Measurements from ENCODE around the gene WDR19. TPM values are rescaled to one million over a fixed set of nuclear protein-coding genes. Genes with fewer than 3 reads are reported as not detected.

WDR19 gene
- total and polyA plus RNA-seq, 4 donors, result 44.5 to 61.2 (median 58.0) TPM

DNA sequence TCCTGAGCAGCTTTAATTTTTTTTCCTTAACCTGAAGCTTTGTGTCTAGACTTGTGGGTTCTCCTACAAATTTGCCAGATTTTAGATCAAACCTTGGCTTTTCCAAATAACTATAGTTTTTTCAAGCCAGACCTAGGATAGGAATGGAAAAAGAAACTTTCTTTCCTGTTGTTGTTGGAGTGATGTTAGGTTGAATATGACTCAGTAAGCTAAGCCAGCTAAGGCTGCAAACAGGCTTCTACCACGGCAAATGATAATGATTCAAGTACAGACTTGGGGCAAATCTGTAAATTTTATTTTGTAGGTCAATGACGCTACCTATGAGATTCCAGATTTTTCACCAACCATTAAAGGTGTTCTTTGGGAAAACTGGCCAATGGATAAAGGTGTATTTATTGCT lies 45.6 kb downstream of the WDR19 start:
- Histone ChIP-seq H3K4me1 (ENCODE audit: control insufficient read depth, insufficient read depth, low read length) (no peaks in the 10 kb centered on the region), H3K36me3 (ENCODE audit: control insufficient read depth, insufficient read depth, low read length) (peaks cover 11% of the 10 kb centered on the region), H3K9me3 (ENCODE audit: control insufficient read depth, insufficient read depth, low read length) (no peaks in the 10 kb centered on the region), H3K27me3 (ENCODE audit: control insufficient read depth, insufficient read depth, low read length) (no peaks in the 10 kb centered on the region), H3K27ac (ENCODE audit: low read depth, low read length) (no peak overlapping the region), H3K4me3 (ENCODE audit: low read depth, low read length) (no peak overlapping the region)
- WGBS (ENCODE audit: insufficient coverage), result no CpG with 5 or more reads among the region's 2 CpGs
- peak in 1 of 6 donors; percentile 5 for DNase-seq (ENCODE audit: low read depth in 4 of 6, low spot score in 6 of 6)

- no peaks in the 10 kb centered on the region for H3K9me3 ChIP-seq (ENCODE audit: control insufficient read depth, insufficient read depth, low read length)
- H3K4me1 ChIP-seq (ENCODE audit: control insufficient read depth, insufficient read depth, low read length), result no peaks in the 10 kb centered on the region
- peaks cover 11% of the 10 kb centered on the region for H3K36me3 ChIP-seq (ENCODE audit: control insufficient read depth, insufficient read depth, low read length)
- H3K27ac ChIP-seq (ENCODE audit: low read depth, low read length), result no peak overlapping the region
- no peak overlapping the region for H3K4me3 ChIP-seq (ENCODE audit: low read depth, low read length)
- no CpG with 5 or more reads among the region's 4 CpGs for WGBS (ENCODE audit: insufficient coverage)
- DNase-seq (ENCODE audit: low read depth in 4 of 6, low spot score in 6 of 6), result peak in 2 of 6 donors; percentile 1 to 4
- H3K27me3 ChIP-seq (ENCODE audit: control insufficient read depth, insufficient read depth, low read length), result no peaks in the 10 kb centered on the region
Observed at GRCh38 chr4:39228377-39228776, 46.0 kb downstream of the WDR19 start.

DNA sequence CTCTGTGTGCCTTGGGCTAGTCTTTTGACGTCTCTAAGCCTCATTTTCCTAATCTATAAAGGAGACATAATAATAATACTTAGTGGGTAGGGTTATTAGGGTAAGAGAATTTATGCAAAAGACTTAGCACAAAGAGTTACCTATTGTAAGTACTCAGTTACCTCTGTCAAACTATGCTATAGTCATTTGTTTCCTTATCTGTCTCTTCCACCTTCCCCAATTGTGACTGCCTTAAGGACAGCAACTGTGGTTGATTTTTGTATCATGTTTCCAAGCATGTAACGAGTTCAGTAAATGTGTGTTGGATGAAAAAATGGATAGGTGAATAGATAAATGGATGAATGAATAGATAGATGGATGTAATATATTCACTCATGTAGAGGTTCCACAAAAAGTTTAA lies 48.1 kb downstream of the WDR19 start:
- DNase-seq (ENCODE audit: low read depth in 4 of 6, low spot score in 6 of 6), result no peak
- no peak overlapping the region for H3K4me3 ChIP-seq (ENCODE audit: low read depth, low read length)
- no peaks in the 10 kb centered on the region for H3K4me1 ChIP-seq (ENCODE audit: control insufficient read depth, insufficient read depth, low read length)
- H3K27me3 ChIP-seq (ENCODE audit: control insufficient read depth, insufficient read depth, low read length), result no peaks in the 10 kb centered on the region
- H3K9me3 ChIP-seq (ENCODE audit: control insufficient read depth, insufficient read depth, low read length), result no peaks in the 10 kb centered on the region
- peaks cover 11% of the 10 kb centered on the region for H3K36me3 ChIP-seq (ENCODE audit: control insufficient read depth, insufficient read depth, low read length)
- 100% methylated on average over 1 of the region's 2 CpGs for WGBS (ENCODE audit: insufficient coverage)
- H3K27ac ChIP-seq (ENCODE audit: low read depth, low read length), result no peak overlapping the region

GRCh38 chr4:39231660-39232059 lies 49.3 kb downstream of the WDR19 start:
- Histone ChIP-seq H3K27me3 (ENCODE audit: control insufficient read depth, insufficient read depth, low read length) (no peaks in the 10 kb centered on the region), H3K4me3 (ENCODE audit: low read depth, low read length) (no peak overlapping the region)

DNA sequence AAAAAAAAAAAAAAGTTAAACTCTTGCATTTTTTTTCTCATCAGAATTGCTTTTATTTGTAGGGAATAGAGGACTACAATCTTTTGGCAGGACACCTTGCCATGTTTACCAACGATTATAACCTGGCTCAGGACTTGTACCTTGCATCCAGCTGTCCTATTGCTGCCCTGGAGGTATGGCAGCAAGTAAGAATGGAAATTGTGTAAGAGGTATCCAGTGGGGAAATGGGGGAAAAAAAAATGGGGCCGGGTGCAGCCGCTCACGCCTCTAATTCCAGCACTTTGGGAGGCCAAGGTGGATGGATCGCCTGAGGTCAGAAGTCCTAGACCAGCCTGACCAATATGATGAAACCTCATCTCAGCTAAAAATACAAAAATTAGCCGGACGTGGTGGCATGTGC lies 49.8 kb downstream of the WDR19 start:
- 94% methylated on average over 3 of the region's 7 CpGs for WGBS (ENCODE audit: insufficient coverage)
- Histone ChIP-seq H3K4me1 (ENCODE audit: control insufficient read depth, insufficient read depth, low read length) (no peaks in the 10 kb centered on the region), H3K9me3 (ENCODE audit: control insufficient read depth, insufficient read depth, low read length) (no peaks in the 10 kb centered on the region), H3K27ac (ENCODE audit: low read depth, low read length) (no peak overlapping the region), H3K4me3 (ENCODE audit: low read depth, low read length) (no peak overlapping the region), H3K36me3 (ENCODE audit: control insufficient read depth, insufficient read depth, low read length) (peaks cover 15% of the 10 kb centered on the region), H3K27me3 (ENCODE audit: control insufficient read depth, insufficient read depth, low read length) (no peaks in the 10 kb centered on the region)
- DNase-seq (ENCODE audit: low read depth in 4 of 6, low spot score in 6 of 6), result no peak

More at GRCh38 chr4:39231660-39232059, 49.3 kb downstream of the WDR19 start:
- Histone ChIP-seq H3K4me1 (ENCODE audit: control insufficient read depth, insufficient read depth, low read length) (no peaks in the 10 kb centered on the region), H3K9me3 (ENCODE audit: control insufficient read depth, insufficient read depth, low read length) (no peaks in the 10 kb centered on the region), H3K36me3 (ENCODE audit: control insufficient read depth, insufficient read depth, low read length) (peaks cover 15% of the 10 kb centered on the region), H3K27ac (ENCODE audit: low read depth, low read length) (no peak overlapping the region)
- 100% methylated on average over 1 of the region's 3 CpGs for WGBS (ENCODE audit: insufficient coverage)
- DNase-seq (ENCODE audit: low read depth in 4 of 6, low spot score in 6 of 6), result no peak

DNA sequence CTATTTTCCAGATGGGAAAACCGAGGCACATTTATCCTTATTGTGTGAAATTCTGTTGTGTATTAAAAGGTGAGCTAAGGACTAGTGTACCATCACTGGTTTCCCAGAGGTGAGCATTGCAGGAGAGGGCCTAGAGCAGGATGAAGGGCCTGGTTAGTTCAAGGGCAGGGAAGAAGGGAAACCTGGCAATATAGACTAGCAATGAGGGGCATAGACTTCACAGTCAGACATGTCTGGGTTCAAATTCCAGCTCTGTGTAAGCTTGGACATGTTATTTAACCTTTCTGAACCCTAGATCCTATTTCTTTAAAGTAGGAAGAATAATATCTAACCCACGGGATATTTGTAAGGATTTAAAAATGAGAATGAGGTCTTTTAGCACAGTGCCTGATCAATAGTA lies 50.8 kb downstream of the WDR19 start:
- no CpG with 5 or more reads among the region's 2 CpGs for WGBS (ENCODE audit: insufficient coverage)
- DNase-seq (ENCODE audit: low read depth in 4 of 6, low spot score in 6 of 6), result no peak
- Histone ChIP-seq H3K36me3 (ENCODE audit: control insufficient read depth, insufficient read depth, low read length) (peaks cover 19% of the 10 kb centered on the region), H3K4me3 (ENCODE audit: low read depth, low read length) (no peak overlapping the region), H3K9me3 (ENCODE audit: control insufficient read depth, insufficient read depth, low read length) (no peaks in the 10 kb centered on the region), H3K4me1 (ENCODE audit: control insufficient read depth, insufficient read depth, low read length) (no peaks in the 10 kb centered on the region), H3K27me3 (ENCODE audit: control insufficient read depth, insufficient read depth, low read length) (no peaks in the 10 kb centered on the region), H3K27ac (ENCODE audit: low read depth, low read length) (no peak overlapping the region)

GRCh38 chr4:39233783-39234182 lies 51.5 kb downstream of the WDR19 start:
- Histone ChIP-seq H3K4me3 (ENCODE audit: low read depth, low read length) (no peak overlapping the region), H3K27ac (ENCODE audit: low read depth, low read length) (no peak overlapping the region), H3K4me1 (ENCODE audit: control insufficient read depth, insufficient read depth, low read length) (no peaks in the 10 kb centered on the region), H3K36me3 (ENCODE audit: control insufficient read depth, insufficient read depth, low read length) (peaks cover 19% of the 10 kb centered on the region), H3K9me3 (ENCODE audit: control insufficient read depth, insufficient read depth, low read length) (no peaks in the 10 kb centered on the region), H3K27me3 (ENCODE audit: control insufficient read depth, insufficient read depth, low read length) (no peaks in the 10 kb centered on the region)
- DNase-seq (ENCODE audit: low read depth in 4 of 6, low spot score in 6 of 6), result no peak
- no CpG with 5 or more reads among the region's 1 CpG for WGBS (ENCODE audit: insufficient coverage)

GRCh38 chr4:39235021-39235420 lies 52.7 kb downstream of the WDR19 start:
- H3K36me3 ChIP-seq (ENCODE audit: control insufficient read depth, insufficient read depth, low read length), result peaks cover 19% of the 10 kb centered on the region
- no peak for DNase-seq (ENCODE audit: low read depth in 4 of 6, low spot score in 6 of 6)
- WGBS (ENCODE audit: insufficient coverage), result 85% methylated on average over 2 of the region's 2 CpGs

DNA sequence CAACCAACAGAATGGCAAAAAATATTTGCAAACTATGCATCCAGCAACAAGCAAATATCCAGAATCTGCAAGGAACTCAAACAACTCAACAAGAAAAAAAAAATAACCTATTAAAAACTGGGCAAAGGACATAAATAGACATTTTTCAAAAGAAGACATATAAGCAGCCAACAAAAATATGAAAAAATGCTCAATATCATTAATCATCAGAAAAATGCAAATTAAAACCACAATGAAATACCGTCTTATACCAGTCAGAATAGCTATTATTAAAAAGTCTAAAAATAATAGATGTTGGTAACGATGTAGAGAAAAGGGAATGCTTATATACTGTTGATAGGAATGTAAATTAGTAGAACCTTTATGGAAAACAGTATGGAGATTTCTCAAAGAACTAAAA lies 53.4 kb downstream of the WDR19 start:
- Histone ChIP-seq H3K4me3 (ENCODE audit: low read depth, low read length) (no peak overlapping the region), H3K27ac (ENCODE audit: low read depth, low read length) (no peak overlapping the region), H3K36me3 (ENCODE audit: control insufficient read depth, insufficient read depth, low read length) (peaks cover 19% of the 10 kb centered on the region), H3K4me1 (ENCODE audit: control insufficient read depth, insufficient read depth, low read length) (no peaks in the 10 kb centered on the region), H3K27me3 (ENCODE audit: control insufficient read depth, insufficient read depth, low read length) (no peaks in the 10 kb centered on the region), H3K9me3 (ENCODE audit: control insufficient read depth, insufficient read depth, low read length) (no peaks in the 10 kb centered on the region)
- no peak for DNase-seq (ENCODE audit: low read depth in 4 of 6, low spot score in 6 of 6)
- WGBS (ENCODE audit: insufficient coverage), result no CpG with 5 or more reads among the region's 2 CpGs

More at GRCh38 chr4:39235021-39235420, 52.7 kb downstream of the WDR19 start:
- Histone ChIP-seq H3K4me3 (ENCODE audit: low read depth, low read length) (no peak overlapping the region), H3K27ac (ENCODE audit: low read depth, low read length) (no peak overlapping the region), H3K27me3 (ENCODE audit: control insufficient read depth, insufficient read depth, low read length) (no peaks in the 10 kb centered on the region), H3K4me1 (ENCODE audit: control insufficient read depth, insufficient read depth, low read length) (no peaks in the 10 kb centered on the region), H3K9me3 (ENCODE audit: control insufficient read depth, insufficient read depth, low read length) (no peaks in the 10 kb centered on the region)

DNA sequence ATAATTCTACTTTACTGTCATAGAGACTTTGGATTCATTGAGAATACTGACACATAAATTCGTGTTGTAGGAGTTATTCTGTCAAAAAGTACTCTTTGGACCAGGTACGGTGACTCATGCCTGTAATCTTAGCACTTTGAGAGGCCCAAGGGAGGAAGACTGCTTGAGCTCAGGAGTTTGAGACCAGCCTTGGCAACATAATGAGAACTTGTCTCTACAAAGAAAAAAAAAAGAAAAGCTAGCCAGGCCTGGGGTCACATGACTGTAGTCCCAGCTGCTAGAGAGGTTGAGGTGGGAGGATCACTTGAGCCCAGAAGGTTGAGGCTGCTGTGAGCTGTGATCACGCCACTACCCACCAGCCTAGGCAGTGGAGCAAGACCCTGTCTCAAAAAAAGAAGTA lies 54.9 kb downstream of the WDR19 start:
- 100% methylated on average over 1 of the region's 3 CpGs for WGBS (ENCODE audit: insufficient coverage)

More for the DNA sequence above, 54.9 kb downstream of the WDR19 start:
- no peaks in the 10 kb centered on the region for H3K27me3 ChIP-seq (ENCODE audit: control insufficient read depth, insufficient read depth, low read length)
- no peak for DNase-seq (ENCODE audit: low read depth in 4 of 6, low spot score in 6 of 6)
- no peak overlapping the region for H3K4me3 ChIP-seq (ENCODE audit: low read depth, low read length)
- peaks cover 16% of the 10 kb centered on the region for H3K36me3 ChIP-seq (ENCODE audit: control insufficient read depth, insufficient read depth, low read length)
- H3K9me3 ChIP-seq (ENCODE audit: control insufficient read depth, insufficient read depth, low read length), result no peaks in the 10 kb centered on the region
- H3K4me1 ChIP-seq (ENCODE audit: control insufficient read depth, insufficient read depth, low read length), result no peaks in the 10 kb centered on the region
- no peak overlapping the region for H3K27ac ChIP-seq (ENCODE audit: low read depth, low read length)
